Neuronal stem cell (in vitro differentiated cells): Measurements from ENCODE around the gene PTOV1.

Experiments
- DNase-seq: peaks from one replicate; pipeline ENCODE4 v3.0.0-alpha.2; 2013; ENCODE audit warnings: low spot score
- H2AFZ ChIP-seq: one replicate; pipeline ENCODE4 v1.6.1; 2013; ENCODE audit warnings: mild to moderate bottlenecking, low read length, inconsistent platforms
- H2AK5ac ChIP-seq: 2 replicates; pipeline ENCODE4 v1.6.1; 2013; ENCODE audit warnings: low read depth, mild to moderate bottlenecking, inconsistent platforms, low read length, moderate library complexity, mixed read lengths
- H2BK120ac ChIP-seq: 2 replicates; pipeline ENCODE4 v1.6.1; 2013; ENCODE audit warnings: low read depth, mild to moderate bottlenecking, inconsistent platforms, low read length, moderate library complexity, mixed read lengths
- H2BK12ac ChIP-seq: one replicate; pipeline ENCODE4 v1.6.1; 2013; ENCODE audit warnings: low read length, inconsistent platforms
- H2BK15ac ChIP-seq: 2 replicates; pipeline ENCODE4 v1.6.1; 2013; ENCODE audit warnings: mild to moderate bottlenecking, low read length, inconsistent platforms, mixed read lengths
- H2BK5ac ChIP-seq: one replicate; pipeline ENCODE4 v1.6.1; 2013; ENCODE audit warnings: inconsistent platforms, mild to moderate bottlenecking, low read length, moderate library complexity
- H3K14ac ChIP-seq: one replicate; pipeline ENCODE4 v1.6.1; 2013; ENCODE audit warnings: low read length, inconsistent platforms
- H3K18ac ChIP-seq: 2 replicates; pipeline ENCODE4 v1.6.1; 2013; ENCODE audit warnings: low read length, inconsistent platforms
- H3K23ac ChIP-seq: 2 replicates; pipeline ENCODE4 v1.6.1; 2013; ENCODE audit warnings: low read depth, mild to moderate bottlenecking, mixed read lengths, low read length, inconsistent platforms; ENCODE audit not compliant: poor library complexity
- H3K27ac ChIP-seq: replicated peaks from 3 replicates; pipeline ENCODE4 v1.5.1; 2013; ENCODE audit warnings: low read length, inconsistent platforms
- H3K27me3 ChIP-seq, 3 experiments: 2 replicates each; pipeline ENCODE4 v1.6.1; 2013; ENCODE audit warnings: low read length in 3 of 3, mild to moderate bottlenecking in 2 of 3, inconsistent platforms in 1 of 3, low read depth in 1 of 3, mixed read lengths in 1 of 3, moderate library complexity in 1 of 3; ENCODE audit not compliant: control insufficient read depth in 3 of 3, insufficient read depth in 3 of 3
- H3K36me3 ChIP-seq, 2 donors: replicated peaks in 1 of 2; 2 replicates each; pipeline ENCODE4 v1.6.1; 2013; ENCODE audit warnings: low read length in 2 of 2; ENCODE audit not compliant: control insufficient read depth in 2 of 2, insufficient read depth in 2 of 2
- H3K4ac ChIP-seq: 2 replicates; pipeline ENCODE4 v1.6.1; 2013; ENCODE audit warnings: inconsistent platforms, mild to moderate bottlenecking, low read length, moderate library complexity
- H3K4me1 ChIP-seq, 2 donors: 1 replicate in 1 of 2; 2 replicates in 1 of 2; pipeline ENCODE4 v1.6.1; 2013; ENCODE audit warnings: low read length in 2 of 2, low read depth in 1 of 2; ENCODE audit not compliant: control insufficient read depth in 2 of 2, insufficient read depth in 1 of 2
- H3K4me2 ChIP-seq: one replicate; pipeline ENCODE4 v1.6.1; 2013; ENCODE audit warnings: mild to moderate bottlenecking, low read length, inconsistent platforms; ENCODE audit not compliant: insufficient read depth, poor library complexity, severe bottlenecking
- H3K4me3 ChIP-seq, 2 donors: 2 replicates each; pipeline ENCODE4 v1.5.1; 2013; ENCODE audit warnings: low read length in 2 of 2, mild to moderate bottlenecking in 2 of 2, inconsistent platforms in 1 of 2, moderate library complexity in 1 of 2
- H3K79me1 ChIP-seq: one replicate; pipeline ENCODE4 v1.6.1; 2013; ENCODE audit warnings: low read depth, mild to moderate bottlenecking, inconsistent platforms, low read length, moderate library complexity
- H3K9ac ChIP-seq: one replicate; pipeline ENCODE4 v1.6.1; 2013; ENCODE audit warnings: mild to moderate bottlenecking, low read depth, low read length, inconsistent platforms; ENCODE audit not compliant: poor library complexity
- H3K9me3 ChIP-seq, 2 donors: replicated peaks in 1 of 2; 2 replicates each; pipeline versions ENCODE3 to v1.6.1; 2013; ENCODE audit warnings: low read length in 2 of 2, mild to moderate bottlenecking in 2 of 2, inconsistent platforms in 1 of 2, low read depth in 1 of 2, mixed read lengths in 1 of 2, moderate library complexity in 1 of 2; ENCODE audit not compliant: control insufficient read depth in 2 of 2, insufficient read depth in 1 of 2
- H4K8ac ChIP-seq: one replicate; pipeline ENCODE4 v1.6.1; 2013; ENCODE audit warnings: low read depth, mild to moderate bottlenecking, inconsistent platforms, low read length, moderate library complexity
- H4K91ac ChIP-seq: one replicate; pipeline ENCODE4 v1.6.1; 2013; ENCODE audit warnings: low read length, low read depth, mild to moderate bottlenecking, inconsistent platforms; ENCODE audit not compliant: poor library complexity
- WGBS, 2 donors: extraction: QIAGEN DNeasy Blood & Tissue Kit; methylation state at CpG; one replicate each; pipeline ENCODE4 v1.1.7; 2013; ENCODE audit warnings: missing lambda C conversion rate in 2 of 2, mixed read lengths in 1 of 2; ENCODE audit not compliant: insufficient read length in 2 of 2, insufficient replicate concordance in 1 of 2; ENCODE audit errors: extremely low coverage in 2 of 2; 5-methylcytosine and 5-hydroxymethylcytosine counted together

PTOV1 gene

GRCh38 chr19:49861107-49861506 is 10.1 kb downstream of the PTOV1 start:
- H3K18ac ChIP-seq, result no peak overlapping the region
- no peak overlapping the region for H3K9ac ChIP-seq
- H2AK5ac ChIP-seq, result no peak overlapping the region
- no peak overlapping the region for H4K91ac ChIP-seq
- H4K8ac ChIP-seq, result no peak overlapping the region
- DNase-seq, result no peak
- peaks cover 6% of the 10 kb centered on the region for H3K79me1 ChIP-seq
- no peak overlapping the region for H3K4me3 ChIP-seq
- no peaks in the 10 kb centered on the region for H3K27me3 ChIP-seq
- H3K36me3 ChIP-seq, result peaks cover 70 to 91% of the 10 kb centered on the region in 2 donors
- no peak overlapping the region for H2BK15ac ChIP-seq
- H2AFZ ChIP-seq, result no peak overlapping the region
- no peak overlapping the region for H3K4me2 ChIP-seq
- H2BK5ac ChIP-seq, result peak overlapping the region; percentile 62
- no peak overlapping the region for H2BK120ac ChIP-seq
- peaks cover 0 to 2% of the 10 kb centered on the region in 2 donors for H3K9me3 ChIP-seq
- no peak overlapping the region for H3K4ac ChIP-seq
- H3K27ac ChIP-seq, result no peak overlapping the region
- WGBS, 2 donors, result no CpG with 5 or more reads among the region's 13 CpGs
- no peak overlapping the region for H3K14ac ChIP-seq
- H3K4me1 ChIP-seq, result peaks cover 4% of the 10 kb centered on the region in 2 donors
- peak overlapping the region; percentile 18 for H2BK12ac ChIP-seq
- peak overlapping the region; percentile 82 for H3K23ac ChIP-seq

- H2BK15ac ChIP-seq, result no peak overlapping the region
- no peak overlapping the region for H4K91ac ChIP-seq
- no peak for DNase-seq
- no peak overlapping the region for H2BK120ac ChIP-seq
- H2AK5ac ChIP-seq, result no peak overlapping the region
- H2BK12ac ChIP-seq, result no peak overlapping the region
- no CpG with 5 or more reads among the region's 60 CpGs for WGBS, 2 donors
- H3K9me3 ChIP-seq, result peaks cover 0 to 2% of the 10 kb centered on the region in 2 donors
- no peak overlapping the region for H3K18ac ChIP-seq
- H2BK5ac ChIP-seq, result peak overlapping the region; percentile 44
- peaks cover 8 to 9% of the 10 kb centered on the region in 2 donors for H3K4me1 ChIP-seq
- no peak overlapping the region for H3K14ac ChIP-seq
- H3K27me3 ChIP-seq, result no peaks in the 10 kb centered on the region
- H3K4ac ChIP-seq, result no peak overlapping the region
- peaks cover 65 to 88% of the 10 kb centered on the region in 2 donors for H3K36me3 ChIP-seq
- H3K4me3 ChIP-seq, result no peak overlapping the region
- H3K23ac ChIP-seq, result peak overlapping the region; percentile 25
- H3K9ac ChIP-seq, result no peak overlapping the region
- peaks cover 2% of the 10 kb centered on the region for H3K79me1 ChIP-seq
- H3K4me2 ChIP-seq, result no peak overlapping the region
- no peak overlapping the region for H4K8ac ChIP-seq
- no peak overlapping the region for H2AFZ ChIP-seq
- no peak overlapping the region for H3K27ac ChIP-seq
Measured at GRCh38 chr19:49861541-49862378, 10.8 kb downstream of the PTOV1 start.

GRCh38 chr19:49862391-49863253 is 11.7 kb downstream of the PTOV1 start:
- H3K27ac ChIP-seq, result no peak overlapping the region
- H2BK15ac ChIP-seq, result no peak overlapping the region
- peak overlapping the region; percentile 50 for H3K23ac ChIP-seq
- H4K91ac ChIP-seq, result no peak overlapping the region
- no peak overlapping the region for H3K18ac ChIP-seq
- no peak overlapping the region for H2BK120ac ChIP-seq
- H3K4ac ChIP-seq, result no peak overlapping the region
- H2BK12ac ChIP-seq, result no peak overlapping the region
- peak overlapping the region in 1 of 2 donors; percentile 18 for H3K4me3 ChIP-seq
- no peak for DNase-seq
- H3K4me2 ChIP-seq, result no peak overlapping the region
- H2BK5ac ChIP-seq, result no peak overlapping the region
- H2AFZ ChIP-seq, result no peak overlapping the region
- H3K36me3 ChIP-seq, result peaks cover 57 to 79% of the 10 kb centered on the region in 2 donors
- no peaks in the 10 kb centered on the region for H3K27me3 ChIP-seq
- H3K9ac ChIP-seq, result no peak overlapping the region
- H4K8ac ChIP-seq, result no peak overlapping the region
- H3K4me1 ChIP-seq, result peaks cover 8 to 10% of the 10 kb centered on the region in 2 donors
- H3K79me1 ChIP-seq, result peaks cover 2% of the 10 kb centered on the region
- WGBS, 2 donors, result no CpG with 5 or more reads among the region's 49 CpGs
- H3K14ac ChIP-seq, result no peak overlapping the region
- no peak overlapping the region for H2AK5ac ChIP-seq
- peaks cover 0 to 2% of the 10 kb centered on the region in 2 donors for H3K9me3 ChIP-seq
